HepG2 (cell line): ENCODE data around the gene STK32A. TPM values are rescaled to one million over a fixed set of nuclear protein-coding genes. Genes with fewer than 3 reads are reported as not detected.

Experiments used
- ATAC-seq: fragments of 200-7000 bp; cut with Tn5 transposase; 3 replicates; pipeline ENCODE4 v1.9.1; 2020; ENCODE audit warnings: mild to moderate bottlenecking, moderate library complexity
- BruUV-seq: library from RNA; stranded (reverse); fragments of 400-500 nt; replicated peaks from 2 replicates; lab custom pipeline; 2021; lab: Mats Ljungman, UMichigan
- CTCF ChIA-PET: fragments of 300-600 bp; formaldehyde crosslinking; extraction: SDS; loops from one replicate; lab custom pipeline; 2021; ENCODE audit warnings: low total read pairs, inconsistent platforms, low intra/inter-chr PET ratio; lab: Yijun Ruan, JAX
- POLR2A ChIA-PET: fragments of 350-600 bp; sonication (Branson Sonifier 250); formaldehyde crosslinking; loops from one replicate; lab custom pipeline; 2020; ENCODE audit warnings: antibody characterized with exemption, inconsistent platforms; lab: Yijun Ruan, JAX
- DNase-seq: peaks from one replicate; pipeline ENCODE4 v3.0.0-alpha.2; 2015; ENCODE audit warnings: low spot score
- FAIRE-seq: peaks from 3 replicates; lab custom pipeline; 2011; peaks lifted over from hg19 to GRCh38; lab: Jason Lieb, UNC
- H2AFZ ChIP-seq: one replicate; pipeline ENCODE4 v1.6.1; 2011; ENCODE audit warnings: low read length, inconsistent platforms
- H3K27ac ChIP-seq: fragments of 300-600 bp; 3 replicates; pipeline ENCODE4 v1.8.0; 2011; ENCODE audit warnings: mixed run types, mild to moderate bottlenecking, mixed read lengths, low read length, inconsistent platforms; ENCODE audit not compliant: insufficient read depth; ENCODE audit errors: extremely low read length
- H3K27me3 ChIP-seq, 2 experiments: fragments of 200-600 bp in 1 of 2; 2 replicates in 1 of 2; 3 replicates in 1 of 2; pipeline versions ENCODE4 v1.6.0 to v1.8.0; 2011; ENCODE audit warnings: low read length in 2 of 2, mild to moderate bottlenecking in 2 of 2, moderate library complexity in 2 of 2, inconsistent platforms in 1 of 2; ENCODE audit not compliant: insufficient read depth in 2 of 2, control insufficient read depth in 1 of 2
- H3K36me3 ChIP-seq, 2 experiments: fragments of 200-600 bp in 1 of 2; replicated peaks in 1 of 2; 2 replicates in 1 of 2; 3 replicates in 1 of 2; pipeline versions ENCODE4 v1.5.1 to v1.8.0; 2011; ENCODE audit warnings: low read length in 2 of 2, inconsistent platforms in 1 of 2; ENCODE audit not compliant: insufficient read depth in 2 of 2, control insufficient read depth in 1 of 2
- H3K4me1 ChIP-seq: 2 replicates; pipeline ENCODE4 v1.5.1; 2012; ENCODE audit warnings: low read length, inconsistent platforms; ENCODE audit not compliant: insufficient read depth
- H3K4me2 ChIP-seq: 2 replicates; pipeline ENCODE4 v1.6.0; 2011; ENCODE audit warnings: low read depth, low read length, inconsistent platforms
- H3K4me3 ChIP-seq, 3 experiments: fragments of 200-600 bp in 1 of 3; sonication (generic), shearing (Covaris generic) in 1 of 3; replicated peaks in 1 of 3; 2 replicates each; pipeline ENCODE4 v1.5.1; 2011 to 2016; ENCODE audit warnings: low read length in 3 of 3, inconsistent platforms in 2 of 3, low read depth in 2 of 3, mild to moderate bottlenecking in 2 of 3, control low read depth in 1 of 3, mixed read lengths in 1 of 3; ENCODE audit not compliant: insufficient read depth in 1 of 3
- H3K79me2 ChIP-seq: one replicate; pipeline ENCODE4 v1.6.1; 2011; ENCODE audit warnings: low read length, inconsistent platforms; ENCODE audit not compliant: insufficient read depth
- H3K9ac ChIP-seq: 2 replicates; pipeline ENCODE4 v1.6.0; 2011; ENCODE audit warnings: mild to moderate bottlenecking, low read depth, low read length, inconsistent platforms; ENCODE audit not compliant: insufficient read depth
- H3K9me3 ChIP-seq: 2 replicates; pipeline ENCODE4 v1.5.1; 2012; ENCODE audit warnings: mild to moderate bottlenecking, low read length
- H4K20me1 ChIP-seq: 2 replicates; pipeline ENCODE4 v1.6.0; 2011; ENCODE audit warnings: inconsistent platforms, mild to moderate bottlenecking, low read length, moderate library complexity; ENCODE audit not compliant: insufficient read depth
- ETS1 ChIP-seq: sonication (generic); formaldehyde crosslinking; IDR thresholded peaks from 2 replicates; pipeline ENCODE4 v1.4.0; 2020; ENCODE audit warnings: missing genetic modification reagents
- GPN1 ChIP-seq: sonication (generic); formaldehyde crosslinking; IDR thresholded peaks from 2 replicates; pipeline ENCODE4 v1.5.1; 2020; ENCODE audit warnings: missing genetic modification reagents, borderline replicate concordance
- MNT ChIP-seq: fragments of 450-650 bp; IDR thresholded peaks from 2 replicates; pipeline ENCODE4 v1.6.1; 2016
- ZBTB33 ChIP-seq: sonication (generic); formaldehyde crosslinking; IDR thresholded peaks from 2 replicates; pipeline ENCODE4 v1.4.0; 2020; ENCODE audit warnings: missing genetic modification reagents
- WGBS: methylation state at CpG from one replicate; pipeline ENCODE4 v1.1.6; 2017; ENCODE audit warnings: low lambda C conversion rate; 5-methylcytosine and 5-hydroxymethylcytosine counted together
- in situ Hi-C: cut with HindIII; loops from 2 replicates; pipeline ENCODE4 v1.10.0; 2017; ENCODE audit warnings: low pct_unique_long_range_greater_than_20kb; ENCODE audit not compliant: extremely low pct_ligation_motif_present
- intact Hi-C: fragments of 100-400 bp; cut with micrococcal nuclease; formaldehyde crosslinking; loops from one replicate; pipeline ENCODE4 v1.10.0; 2022; ENCODE audit not compliant: unreplicated experiment
- polyA plus RNA-seq, 8 experiments: library from polyadenylated mRNA; depleted of rRNA in 3 of 8; stranded (reverse) in 7 of 8; unstranded in 1 of 8; fragments of >200 nt; fragmentation: Illumina TruSeq in 4 of 8; extraction: Trizol in 4 of 8; gene quantifications; 2 replicates each; pipeline versions ENCODE4 v1.2.1 to v1.2.3, GENCODE V29; 2011 to 2016; ENCODE audit warnings: low read depth in 4 of 8, missing spikeins in 1 of 8, mixed read lengths in 1 of 8; ENCODE audit not compliant: insufficient read depth in 1 of 8
- total RNA-seq, 5 experiments: library from RNA; depleted of rRNA; stranded (reverse); fragments of >200 nt; fragmentation: Illumina TruSeq; extraction: Trizol; gene quantifications; 2 replicates each; pipeline ENCODE4 v1.2.3, GENCODE V29; 2016; ENCODE audit warnings: low read depth in 1 of 5

STK32A gene
- total and polyA plus RNA-seq, 2 of the 13 experiments (the other 11 are each of a cell fraction or from before 2014, with no cell fraction given), result not detected

GRCh38 chr5:147396070-147396823, 161.4 kb downstream of the STK32A start:
- intact Hi-C loops, result loop anchor here (10.0 kb wide), 1 partner anchor 171 kb away; no protein-coding TSS in a partner anchor
- CTCF ChIA-PET, result no interaction called here
- Histone ChIP-seq H3K4me1 (no peaks in the 10 kb centered on the region), H3K9ac (no peak overlapping the region), H3K4me2 (no peak overlapping the region), H4K20me1 (no peaks in the 10 kb centered on the region), H3K79me2 (no peaks in the 10 kb centered on the region), H3K9me3 (no peaks in the 10 kb centered on the region), H3K27me3 (0 out of 5 replicates have a peak, but pooled peaks cover 0 to 4% of the 10 kb centered on the region in 2 experiments), H3K4me3 (no peak overlapping the region), H3K36me3 (no peaks in the 10 kb centered on the region), H2AFZ (no peak overlapping the region), H3K27ac (no peak overlapping the region)
- 38% methylated on average over 3 of the region's 8 CpGs for WGBS
- ATAC-seq, result no peak
- TF ChIP-seq ETS1 (CRISPR knock-in tag) (no peak), GPN1 (no peak), ZBTB33 (CRISPR knock-in tag) (no peak), MNT (0 out of 2 replicates have a peak, but pooled peaks have one; percentile 9)
- no peak for FAIRE-seq
- no TSS peak for BruUV-seq
- DNase-seq, result no peak
- POLR2A ChIA-PET, result no interaction called here
- in situ Hi-C loops, result no loop called here
